DOHH2 (cell line): ENCODE results near the gene TMEM41B.
"Not testable (repeated sequence)": the region's sequence is repeated elsewhere in the genome, so short reads cannot be mapped to it uniquely, and the experiment has no call there.

ENCODE experiments used
- H3F3A ChIP-seq: fragments of 200-600 bp; sonication (generic), shearing (Covaris generic); 2 replicates; pipeline ENCODE4 v1.6.0; 2016; ENCODE audit warnings: antibody characterized with exemption, mild to moderate bottlenecking; ENCODE audit not compliant: control insufficient read depth, insufficient read depth
- H3K27ac ChIP-seq: fragments of 200-600 bp; sonication (generic); 2 replicates; pipeline ENCODE4 v1.5.1; 2014; ENCODE audit warnings: low read depth, mild to moderate bottlenecking, low read length, moderate library complexity
- H3K27me3 ChIP-seq: fragments of 200-600 bp; sonication (generic); 2 replicates; pipeline ENCODE4 v1.6.1; 2014; ENCODE audit warnings: mild to moderate bottlenecking, low read length, mixed read lengths; ENCODE audit not compliant: control insufficient read depth
- H3K36me3 ChIP-seq: fragments of 200-600 bp; sonication (generic); 2 replicates; pipeline ENCODE4 v1.6.1; 2014; ENCODE audit warnings: mild to moderate bottlenecking, low read length, moderate library complexity, mixed read lengths; ENCODE audit not compliant: control insufficient read depth
- H3K4me1 ChIP-seq: fragments of 200-600 bp; sonication (generic); 2 replicates; pipeline ENCODE4 v1.6.1; 2014; ENCODE audit warnings: mild to moderate bottlenecking, low read length, mixed read lengths; ENCODE audit not compliant: control insufficient read depth
- H3K4me2 ChIP-seq: fragments of 200-600 bp; sonication (generic); 2 replicates; pipeline ENCODE4 v1.6.0; 2014; ENCODE audit warnings: mild to moderate bottlenecking, low read length, moderate library complexity
- H3K4me3 ChIP-seq: fragments of 200-600 bp; sonication (generic); 2 replicates; pipeline ENCODE4 v1.5.1; 2014; ENCODE audit warnings: mild to moderate bottlenecking, low read length, mixed read lengths
- H3K79me2 ChIP-seq: fragments of 200-600 bp; sonication (generic); 2 replicates; pipeline ENCODE4 v1.6.1; 2014; ENCODE audit warnings: mild to moderate bottlenecking, low read length, mixed read lengths; ENCODE audit not compliant: control insufficient read depth
- H3K9me2 ChIP-seq: fragments of 200-600 bp; sonication (generic); replicated peaks from 2 replicates; pipeline ENCODE4 v1.6.1; 2014; ENCODE audit warnings: mild to moderate bottlenecking, low read length, mixed read lengths; ENCODE audit not compliant: control insufficient read depth
- H3K9me3 ChIP-seq: fragments of 200-600 bp; sonication (generic); 2 replicates; pipeline ENCODE4 v1.6.1; 2014; ENCODE audit warnings: antibody characterized with exemption, low read length, mixed read lengths; ENCODE audit not compliant: control insufficient read depth, insufficient read depth
- H4K20me1 ChIP-seq: fragments of 200-600 bp; sonication (generic); 2 replicates; pipeline ENCODE4 v1.6.0; 2014; ENCODE audit warnings: low read depth, mild to moderate bottlenecking, antibody characterized with exemption, low read length, moderate library complexity; ENCODE audit not compliant: control insufficient read depth, insufficient read depth
- EZH2phosphoT487 ChIP-seq: fragments of 200-600 bp; sonication (generic); IDR thresholded peaks from 2 replicates; pipeline ENCODE4 v1.6.1; 2017; ENCODE audit warnings: borderline replicate concordance, mild to moderate bottlenecking, antibody characterized with exemption, low read length, moderate library complexity, mixed read lengths
- TF ChIP-seq, protein P1 (sequence below): fragments of 200-600 bp; sonication (generic); IDR thresholded peaks from one replicate; pipeline ENCODE4 v1.5.1; 2014; ENCODE audit warnings: antibody characterized with exemption, mild to moderate bottlenecking, low read depth, low read length; ENCODE audit not compliant: poor library complexity, severe bottlenecking

TMEM41B gene

DNA sequence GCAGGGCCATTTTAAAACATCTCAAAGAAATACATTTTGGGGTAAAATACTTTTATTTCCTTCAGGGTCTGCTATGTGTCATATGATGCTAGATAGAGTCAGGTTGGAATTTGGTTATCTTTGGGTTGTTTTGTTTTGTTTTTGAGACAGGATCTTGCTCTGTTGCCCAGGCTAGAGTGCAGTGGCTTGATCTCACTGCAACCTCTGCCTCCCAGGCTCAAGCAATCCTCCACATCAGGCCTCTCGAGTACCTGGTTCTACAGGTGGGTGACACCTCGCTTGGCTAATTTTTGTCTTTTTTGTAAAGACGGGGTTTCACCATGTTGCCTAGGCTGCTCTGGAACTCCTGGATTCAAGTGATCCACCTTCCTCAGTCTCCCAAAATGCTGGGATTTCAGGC, 66.5 kb downstream of the TMEM41B start:
- TF ChIP-seq, protein P1, sequence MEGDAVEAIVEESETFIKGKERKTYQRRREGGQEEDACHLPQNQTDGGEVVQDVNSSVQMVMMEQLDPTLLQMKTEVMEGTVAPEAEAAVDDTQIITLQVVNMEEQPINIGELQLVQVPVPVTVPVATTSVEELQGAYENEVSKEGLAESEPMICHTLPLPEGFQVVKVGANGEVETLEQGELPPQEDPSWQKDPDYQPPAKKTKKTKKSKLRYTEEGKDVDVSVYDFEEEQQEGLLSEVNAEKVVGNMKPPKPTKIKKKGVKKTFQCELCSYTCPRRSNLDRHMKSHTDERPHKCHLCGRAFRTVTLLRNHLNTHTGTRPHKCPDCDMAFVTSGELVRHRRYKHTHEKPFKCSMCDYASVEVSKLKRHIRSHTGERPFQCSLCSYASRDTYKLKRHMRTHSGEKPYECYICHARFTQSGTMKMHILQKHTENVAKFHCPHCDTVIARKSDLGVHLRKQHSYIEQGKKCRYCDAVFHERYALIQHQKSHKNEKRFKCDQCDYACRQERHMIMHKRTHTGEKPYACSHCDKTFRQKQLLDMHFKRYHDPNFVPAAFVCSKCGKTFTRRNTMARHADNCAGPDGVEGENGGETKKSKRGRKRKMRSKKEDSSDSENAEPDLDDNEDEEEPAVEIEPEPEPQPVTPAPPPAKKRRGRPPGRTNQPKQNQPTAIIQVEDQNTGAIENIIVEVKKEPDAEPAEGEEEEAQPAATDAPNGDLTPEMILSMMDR = no peak
- no peak for TF ChIP-seq EZH2phosphoT487
- no peak overlapping the region for H3K4me2 ChIP-seq

GRCh38 chr11:9236242-9236641, 78.2 kb downstream of the TMEM41B start:
- not testable (repeated sequence) for H3K4me2 ChIP-seq, H3K4me1 ChIP-seq, H3K79me2 ChIP-seq, H3K9me3 ChIP-seq, H4K20me1 ChIP-seq, H3K27me3 ChIP-seq, H3K9me2 ChIP-seq, H3K36me3 ChIP-seq, H3K4me3 ChIP-seq, H3F3A ChIP-seq, H3K27ac ChIP-seq

More for the DNA sequence above, 66.5 kb downstream of the TMEM41B start:
- H3K79me2 ChIP-seq = no peaks in the 10 kb centered on the region
- H3K9me2 ChIP-seq = no peaks in the 10 kb centered on the region
- peaks cover 10% of the 10 kb centered on the region; the same call in 1 of the 2 replicates for H3K27me3 ChIP-seq
- peaks cover 7% of the 10 kb centered on the region; the same call in 1 of the 2 replicates for H3K4me1 ChIP-seq
- no peaks in the 10 kb centered on the region for H3K9me3 ChIP-seq
- no peaks in the 10 kb centered on the region for H3K36me3 ChIP-seq
- H4K20me1 ChIP-seq = 0 out of 2 replicates have a peak, but pooled peaks cover 6% of the 10 kb centered on the region
- no peak overlapping the region for H3K27ac ChIP-seq
- peaks cover 5% of the 10 kb centered on the region; the same call in 1 of the 2 replicates for H3F3A ChIP-seq
- H3K4me3 ChIP-seq = no peak overlapping the region

GRCh38 chr11:9232482-9232881, 81.9 kb downstream of the TMEM41B start:
- Histone ChIP-seq H3K4me1 (peaks cover 4% of the 10 kb centered on the region; the same call in 1 of the 2 replicates), H3K4me2 (no peak overlapping the region), H3K36me3 (no peaks in the 10 kb centered on the region), H3K9me2 (no peaks in the 10 kb centered on the region), H3K79me2 (no peaks in the 10 kb centered on the region), H3K4me3 (no peak overlapping the region), H4K20me1 (no peaks in the 10 kb centered on the region), H3F3A (peaks cover 6% of the 10 kb centered on the region; the same call in 1 of the 2 replicates), H3K9me3 (no peaks in the 10 kb centered on the region), H3K27me3 (peaks cover 9% of the 10 kb centered on the region), H3K27ac (no peak overlapping the region)
- TF ChIP-seq, protein P1 = no peak
- no peak for TF ChIP-seq EZH2phosphoT487

- H3K36me3 ChIP-seq = no peaks in the 10 kb centered on the region
- peaks cover 4% of the 10 kb centered on the region; the same call in 1 of the 2 replicates for H3K4me1 ChIP-seq
- H3K4me2 ChIP-seq = no peak overlapping the region
- no peak overlapping the region for H3K4me3 ChIP-seq
- peaks cover 6% of the 10 kb centered on the region; the same call in 1 of the 2 replicates for H3F3A ChIP-seq
- no peaks in the 10 kb centered on the region for H3K9me3 ChIP-seq
- H3K27ac ChIP-seq = no peak overlapping the region
- TF ChIP-seq EZH2phosphoT487 = no peak
- TF ChIP-seq, protein P1 = no peak
- no peaks in the 10 kb centered on the region for H3K79me2 ChIP-seq
- no peaks in the 10 kb centered on the region for H3K9me2 ChIP-seq
- H4K20me1 ChIP-seq = no peaks in the 10 kb centered on the region
- H3K27me3 ChIP-seq = peaks cover 9% of the 10 kb centered on the region
Observed at GRCh38 chr11:9231848-9232177, 82.6 kb downstream of the TMEM41B start.
